ENCODE measurements around the gene BCO2.
"Not testable (repeated sequence)": the region's sequence is repeated elsewhere in the genome, so short reads cannot be mapped to it uniquely, and the experiment has no call there.

Gene BCO2

DNA sequence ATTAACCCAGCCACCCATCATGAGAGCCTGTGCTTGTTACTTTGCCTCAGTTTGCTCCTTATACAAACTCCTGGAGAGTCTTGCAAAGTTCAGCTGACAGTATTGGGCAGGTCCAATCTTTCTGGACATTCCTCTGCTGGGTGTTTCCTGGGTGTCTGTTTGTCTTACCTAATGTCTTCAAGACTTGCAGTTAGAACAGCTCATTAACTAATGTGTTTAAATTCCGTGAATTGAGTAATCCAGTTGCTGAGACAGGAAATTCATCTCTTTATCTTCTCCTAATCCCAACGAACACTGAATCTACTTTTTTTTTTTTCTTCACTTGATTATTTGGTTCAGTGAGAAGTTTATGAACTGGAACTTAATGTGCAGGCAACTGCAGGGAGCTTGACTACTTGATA is 20.6 kb downstream of the BCO2 start:
- no peak overlapping the region for H3K4me3 ChIP-seq (ENCODE audit: low read depth, low read length)
- in situ Hi-C loops (cut with HindIII; ENCODE audit: low sequenced_read_pairs), result no loop called here
- DNase-seq (ENCODE audit: low read depth, low spot score), result no peak
- no peak for TF ChIP-seq CTCF (IDR thresholded peaks at IDR 0.05; ENCODE audit: low read depth, low read length)

GRCh38 chr11:112196519-112197087 is 21.3 kb downstream of the BCO2 start:
- H3K4me3 ChIP-seq (ENCODE audit: low read depth, low read length), result no peak overlapping the region
- DNase-seq (ENCODE audit: low read depth, low spot score), result no peak
- in situ Hi-C loops (cut with HindIII; ENCODE audit: low sequenced_read_pairs), result no loop called here
- no peak for TF ChIP-seq CTCF (IDR thresholded peaks at IDR 0.05; ENCODE audit: low read depth, low read length)

DNA sequence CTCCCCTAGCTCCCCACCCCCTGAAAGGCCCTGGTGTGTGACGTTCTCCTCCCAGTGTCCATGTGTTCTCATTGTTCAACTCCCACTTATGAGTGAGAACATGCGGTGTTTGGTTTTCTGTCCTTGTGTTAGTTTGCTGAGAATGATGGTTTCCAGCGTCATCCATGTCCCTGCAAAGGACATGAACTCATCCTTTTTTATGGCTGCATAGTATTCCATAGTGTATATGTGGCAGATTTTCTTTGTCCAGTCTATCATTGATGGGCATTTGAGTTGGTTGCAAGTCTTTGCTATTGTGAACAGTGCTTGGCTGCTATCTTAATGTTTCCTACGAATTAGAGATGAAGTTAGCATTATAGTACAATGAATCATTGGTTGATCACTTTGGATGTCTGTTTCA is 23.8 kb downstream of the BCO2 start:
- in situ Hi-C loops (cut with HindIII; ENCODE audit: low sequenced_read_pairs); DNase-seq (ENCODE audit: low read depth, low spot score); H3K4me3 ChIP-seq (ENCODE audit: low read depth, low read length): not testable (repeated sequence)

GRCh38 chr11:112200252-112200651 is 24.9 kb downstream of the BCO2 start:
- no peak overlapping the region for H3K4me3 ChIP-seq (ENCODE audit: low read depth, low read length)
- DNase-seq (ENCODE audit: low read depth, low spot score), result no peak
- TF ChIP-seq CTCF (IDR thresholded peaks at IDR 0.05; ENCODE audit: low read depth, low read length), result no peak
- in situ Hi-C loops (cut with HindIII; ENCODE audit: low sequenced_read_pairs), result no loop called here

DNA sequence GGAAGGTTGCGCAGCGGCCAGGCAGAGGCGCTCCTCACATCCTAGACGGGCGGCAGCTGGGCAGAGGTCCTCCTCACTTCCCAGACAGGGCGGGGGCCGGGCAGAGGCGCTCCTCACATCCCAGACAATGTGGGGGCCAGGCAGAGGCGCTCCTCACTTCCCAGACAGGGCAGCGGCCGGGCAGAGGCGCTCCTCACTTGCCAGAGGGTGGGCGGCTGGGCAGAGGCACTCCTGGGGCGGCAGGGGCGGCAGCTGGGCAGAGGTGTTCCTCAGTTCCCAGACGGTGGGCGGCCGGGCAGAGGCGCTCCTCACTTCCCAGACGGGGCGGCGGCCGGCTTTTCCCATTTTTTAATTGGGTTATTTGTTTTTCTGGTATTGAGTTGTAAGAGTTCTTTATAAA is 30.8 kb downstream of the BCO2 start:
- in situ Hi-C loops (cut with HindIII; ENCODE audit: low sequenced_read_pairs), result no loop called here
- H3K4me3 ChIP-seq (ENCODE audit: low read depth, low read length), result no peak overlapping the region
- DNase-seq (ENCODE audit: low read depth, low spot score), result no peak
- TF ChIP-seq CTCF (IDR thresholded peaks at IDR 0.05; ENCODE audit: low read depth, low read length), result no peak

GRCh38 chr11:112210890-112211289 is 35.6 kb downstream of the BCO2 start:
- no peak for DNase-seq (ENCODE audit: low read depth, low spot score)
- no peak for TF ChIP-seq CTCF (IDR thresholded peaks at IDR 0.05; ENCODE audit: low read depth, low read length)
- in situ Hi-C loops (cut with HindIII; ENCODE audit: low sequenced_read_pairs), result no loop called here
- H3K4me3 ChIP-seq (ENCODE audit: low read depth, low read length), result no peak overlapping the region

DNA sequence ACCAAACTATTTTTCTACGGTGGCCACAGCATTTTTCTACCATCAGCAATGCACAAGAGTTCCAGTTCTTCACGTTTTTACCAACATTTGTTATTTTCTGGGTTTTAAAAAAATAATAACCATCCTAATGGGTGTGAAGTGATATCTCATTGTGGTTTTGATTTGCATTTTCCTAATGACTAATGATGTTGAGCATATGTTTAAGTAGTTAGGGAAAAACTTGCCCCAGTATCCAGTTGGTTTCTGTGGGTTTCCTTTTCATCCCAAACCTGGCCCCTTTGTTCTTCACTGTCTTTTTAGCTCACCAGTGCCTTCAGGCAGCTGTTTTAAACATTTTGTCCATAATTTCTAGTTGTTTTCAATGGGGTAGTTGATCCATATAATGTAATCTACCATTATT is 36.2 kb downstream of the BCO2 start:
- DNase-seq (ENCODE audit: low read depth, low spot score), result no peak
- in situ Hi-C loops (cut with HindIII; ENCODE audit: low sequenced_read_pairs), result no loop called here
- H3K4me3 ChIP-seq (ENCODE audit: low read depth, low read length), result no peak overlapping the region
- TF ChIP-seq CTCF (IDR thresholded peaks at IDR 0.05; ENCODE audit: low read depth, low read length), result no peak
